Activated CD8-positive, alpha-beta memory T cell treated with anti-CD3 and anti-CD28 coated beads, Interleukin-2, amount 50 U/mL, for 24 hours (primary cell): ENCODE measurements around the gene FOCAD.
"Not testable (repeated sequence)": the region's sequence is repeated elsewhere in the genome, so short reads cannot be mapped to it uniquely, and the experiment has no call there.

ENCODE experiments used
- DNase-seq: peaks from one replicate; pipeline ENCODE4 v3.0.0-alpha.2; 2020; ENCODE audit errors: extremely low read depth

The FOCAD gene, protein sequence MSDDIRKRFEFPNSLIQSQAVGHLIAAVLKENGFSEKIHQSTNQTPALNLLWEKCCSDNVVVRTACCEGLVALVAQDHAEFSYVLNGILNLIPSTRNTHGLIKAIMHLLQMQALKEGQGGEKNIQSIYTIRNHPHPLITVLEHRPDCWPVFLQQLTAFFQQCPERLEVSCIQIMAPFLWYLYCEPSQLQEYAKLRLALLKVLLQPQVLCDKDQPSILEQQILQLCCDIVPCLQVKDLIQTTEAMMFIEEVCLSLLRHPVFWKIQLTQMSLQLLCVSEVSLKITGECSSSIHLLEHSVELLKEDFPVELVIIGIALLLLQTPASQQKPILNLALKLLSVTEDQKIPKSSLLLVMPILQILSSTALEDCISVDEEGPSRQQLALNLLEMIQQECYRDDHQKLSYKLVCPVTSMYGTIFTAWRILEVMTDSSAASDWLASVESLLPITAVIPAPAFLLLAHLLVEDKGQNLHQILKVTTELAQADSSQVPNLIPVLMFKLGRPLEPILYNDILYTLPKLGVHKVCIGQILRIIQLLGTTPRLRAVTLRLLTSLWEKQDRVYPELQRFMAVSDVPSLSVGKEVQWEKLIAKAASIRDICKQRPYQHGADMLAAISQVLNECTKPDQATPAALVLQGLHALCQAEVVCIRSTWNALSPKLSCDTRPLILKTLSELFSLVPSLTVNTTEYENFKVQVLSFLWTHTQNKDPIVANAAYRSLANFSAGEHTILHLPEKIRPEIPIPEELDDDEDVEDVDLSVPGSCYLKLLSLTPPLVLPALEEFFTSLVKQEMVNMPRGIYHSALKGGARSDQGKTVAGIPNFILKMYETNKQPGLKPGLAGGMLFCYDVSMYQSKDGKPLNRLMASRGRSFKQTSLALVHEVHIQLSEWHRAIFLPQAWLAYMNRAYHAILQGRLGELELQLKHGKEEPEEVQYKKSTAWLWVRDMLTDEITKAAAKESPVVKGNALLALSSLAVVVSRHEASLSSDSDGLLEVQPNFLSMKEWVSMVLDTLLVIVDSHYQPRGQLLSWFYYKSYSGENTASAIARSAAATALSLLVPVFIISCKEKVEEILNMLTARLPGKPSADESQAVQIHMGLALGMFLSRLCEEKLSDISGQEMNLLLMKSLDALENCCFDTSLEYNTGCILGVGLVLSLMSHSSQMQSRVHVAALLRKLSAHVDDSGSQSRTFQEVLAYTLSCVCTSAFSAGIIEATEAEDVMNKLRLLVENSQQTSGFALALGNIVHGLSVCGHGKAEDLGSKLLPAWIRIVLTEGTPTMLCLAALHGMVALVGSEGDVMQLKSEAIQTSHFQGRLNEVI (N-terminal part only)

DNA sequence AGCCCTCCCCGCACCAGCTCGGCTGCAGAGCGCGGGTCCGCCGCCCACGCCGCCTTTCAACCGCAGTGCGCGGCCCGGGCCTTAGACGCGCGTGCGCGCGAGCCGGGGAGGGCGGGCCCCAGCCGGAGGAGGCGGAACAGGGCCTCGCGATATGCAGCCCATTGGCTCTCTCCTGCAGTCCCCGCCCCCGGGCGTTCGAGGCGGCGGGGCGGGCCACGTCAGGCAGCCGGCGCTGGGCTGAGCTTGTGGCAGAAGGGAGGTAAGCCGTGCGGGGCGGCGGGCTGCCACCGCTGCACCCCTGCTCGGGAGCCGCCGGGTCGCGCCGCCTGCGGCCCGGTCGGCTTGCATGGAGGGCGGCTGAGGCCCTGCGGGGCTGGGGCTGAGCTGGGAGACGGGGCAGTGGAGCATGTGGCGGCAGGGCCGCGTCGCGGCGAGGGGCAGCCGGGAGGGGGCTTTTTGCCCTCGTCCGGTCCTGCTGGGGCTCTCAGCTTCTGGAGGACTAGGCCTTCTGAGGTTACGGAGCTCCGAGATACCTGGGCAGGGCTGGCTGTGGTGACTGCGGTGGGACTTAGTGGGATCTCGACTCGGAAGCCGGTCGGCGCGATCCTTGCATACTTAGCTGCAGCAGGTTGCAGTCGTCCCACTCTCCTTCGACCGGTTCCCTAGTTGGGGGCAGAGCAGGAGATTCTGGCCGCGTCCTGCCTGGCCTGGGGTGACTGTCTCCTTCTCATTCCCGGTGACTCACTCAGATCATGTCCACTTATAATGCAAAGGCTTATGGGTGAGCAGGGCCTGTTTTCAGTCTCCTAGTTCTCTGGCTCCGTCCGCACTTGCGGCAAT is at the start of gene FOCAD:
TSS of gene FOCAD (plus strand) at position 225 of the 840 bp plus-strand sequence. CDS start 31,095 bp downstream, outside the sequence.
- DNase-seq: peak; percentile 81

DNA sequence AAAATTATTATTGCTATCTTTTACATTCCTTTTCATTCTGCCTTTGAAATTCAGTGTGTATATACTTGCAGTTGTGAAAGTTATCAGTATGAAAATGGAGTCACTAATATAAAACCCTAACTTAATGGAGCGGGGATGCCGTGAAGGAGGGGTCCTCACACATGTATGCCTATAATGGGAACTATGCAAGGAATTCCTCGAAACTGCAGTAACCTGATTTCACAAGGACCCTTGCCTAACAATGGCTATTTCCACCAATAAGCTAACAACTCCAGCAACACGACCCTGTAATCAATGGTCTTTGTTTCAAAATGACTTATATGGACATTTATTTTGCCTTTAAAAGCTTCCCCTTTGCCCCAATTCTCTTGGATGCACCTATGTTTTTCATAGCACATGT is 49.2 kb upstream of the FOCAD start:
- no peak for DNase-seq

DNA sequence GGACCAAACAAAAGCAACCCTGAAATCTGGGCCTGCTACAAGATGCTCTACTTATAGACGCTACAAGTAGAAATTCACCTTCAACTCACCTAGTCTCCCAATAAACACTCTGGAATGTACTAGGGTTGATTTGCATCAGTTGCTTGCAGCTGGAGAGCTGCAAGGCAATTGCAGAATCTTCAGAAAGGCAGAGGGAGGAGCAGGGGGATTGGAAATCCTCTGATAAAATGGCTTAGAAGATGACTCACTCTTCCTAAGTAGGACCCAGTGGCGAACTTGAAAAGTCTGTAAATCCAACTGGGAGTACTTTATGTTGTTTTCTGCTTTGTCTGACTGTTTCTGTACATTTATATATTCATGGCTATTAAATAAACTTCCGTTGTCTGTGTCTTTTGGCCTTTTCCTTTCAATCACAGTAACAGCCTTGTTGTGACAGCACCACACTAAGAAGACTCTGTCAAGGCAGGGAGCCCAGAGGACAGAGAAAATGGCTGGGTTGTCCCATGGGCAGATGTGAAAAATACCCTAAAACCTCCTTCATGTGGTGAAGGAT is 47.1 kb upstream of the FOCAD start:
- DNase-seq: no peak

DNA sequence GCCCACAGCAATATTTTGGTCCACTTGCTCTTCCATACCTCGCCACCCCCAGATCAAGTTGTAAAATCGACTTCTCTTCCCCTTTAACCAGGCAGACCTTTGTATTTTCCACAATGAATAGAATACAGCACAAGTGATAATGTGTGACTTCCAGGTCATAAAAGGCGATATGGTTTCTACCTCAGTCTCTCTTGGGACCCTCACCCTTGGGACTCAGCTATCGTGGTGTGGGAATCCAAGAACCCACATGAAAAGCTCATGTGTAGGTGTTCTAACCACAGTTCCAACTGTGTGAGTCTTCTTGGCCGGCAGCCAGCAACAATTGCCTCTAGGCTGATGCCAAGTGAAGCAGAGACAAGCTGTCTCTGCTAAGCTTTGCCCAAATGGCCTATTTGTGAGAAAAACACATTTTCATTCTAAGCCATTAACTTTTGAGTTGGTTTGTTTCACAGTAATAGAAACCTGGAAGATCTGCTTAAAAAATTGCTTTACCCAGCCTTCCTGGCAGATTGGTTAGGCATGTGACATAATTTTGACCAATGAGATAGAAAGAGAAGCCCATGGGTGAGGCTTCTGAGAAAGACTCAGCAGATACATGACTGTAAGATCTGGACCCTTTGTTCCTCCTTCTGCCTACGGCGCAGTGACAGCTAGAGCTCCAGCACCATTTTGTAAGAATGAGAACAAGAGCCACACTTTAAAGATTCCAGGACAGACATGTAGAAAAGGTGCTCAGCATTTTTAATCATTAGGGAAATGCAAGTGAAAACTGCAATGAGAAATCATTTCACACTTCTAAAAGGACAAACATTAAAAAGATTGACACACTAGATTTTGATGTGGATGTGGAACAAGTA is 43.5 kb upstream of the FOCAD start:
- no peak for DNase-seq

DNA sequence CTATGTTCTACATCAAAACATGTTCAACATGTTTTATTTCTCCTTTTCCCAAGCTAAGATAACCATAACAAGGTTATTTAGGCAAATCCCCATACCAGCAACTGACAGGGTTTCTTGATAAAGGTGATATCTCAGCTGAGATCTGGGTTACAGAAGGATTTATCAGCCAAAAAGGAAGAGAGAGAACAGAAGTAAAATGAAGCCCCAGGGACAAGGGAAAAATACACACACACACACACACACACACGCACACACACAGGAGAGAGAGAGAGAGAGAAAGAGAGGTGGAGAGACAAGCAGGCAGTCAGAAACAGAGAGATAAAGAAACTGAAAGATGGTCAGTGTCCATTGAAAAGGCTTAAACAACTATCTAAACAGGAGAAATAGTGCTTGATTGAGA is 42.0 kb upstream of the FOCAD start:
- no peak for DNase-seq

DNA sequence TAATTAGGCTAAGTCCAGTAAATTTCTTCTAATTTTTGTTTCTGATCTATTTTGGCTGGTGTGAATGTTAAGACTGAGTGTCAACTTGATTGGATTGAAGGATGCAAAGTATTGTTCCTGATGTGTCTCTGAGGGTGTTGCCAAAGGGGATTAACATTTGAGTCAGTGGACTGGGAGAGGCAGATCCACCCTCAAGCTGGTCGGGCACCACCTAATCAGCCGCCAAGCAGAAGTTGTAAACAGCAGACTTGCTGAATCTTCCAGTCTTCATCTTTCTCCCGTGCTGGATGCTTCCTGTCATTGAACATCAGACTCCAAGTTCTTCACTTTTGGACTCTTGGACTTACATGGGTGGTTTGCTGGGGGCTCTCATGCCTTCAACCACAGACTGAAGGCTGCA is 40.4 kb upstream of the FOCAD start:
- DNase-seq: no peak

DNA sequence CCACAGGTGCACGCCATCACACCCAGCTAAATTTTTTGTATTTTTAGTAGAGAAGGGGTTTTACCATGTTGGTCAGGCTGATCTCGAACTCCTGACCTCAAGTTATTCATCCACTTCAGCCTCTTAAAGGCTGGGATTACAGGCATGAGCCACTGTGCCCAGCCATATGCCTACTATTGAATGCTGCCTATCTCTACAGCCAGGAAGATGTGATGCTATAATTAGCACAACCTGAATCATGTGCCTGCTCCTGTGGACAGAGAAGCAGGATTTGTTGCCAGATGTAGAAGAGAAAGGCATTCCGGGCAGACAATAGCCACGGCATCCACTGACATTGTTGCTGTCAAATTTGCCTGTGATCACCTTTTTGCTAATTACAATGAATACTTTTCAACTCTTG is 37.4 kb upstream of the FOCAD start:
- no peak for DNase-seq

DNA sequence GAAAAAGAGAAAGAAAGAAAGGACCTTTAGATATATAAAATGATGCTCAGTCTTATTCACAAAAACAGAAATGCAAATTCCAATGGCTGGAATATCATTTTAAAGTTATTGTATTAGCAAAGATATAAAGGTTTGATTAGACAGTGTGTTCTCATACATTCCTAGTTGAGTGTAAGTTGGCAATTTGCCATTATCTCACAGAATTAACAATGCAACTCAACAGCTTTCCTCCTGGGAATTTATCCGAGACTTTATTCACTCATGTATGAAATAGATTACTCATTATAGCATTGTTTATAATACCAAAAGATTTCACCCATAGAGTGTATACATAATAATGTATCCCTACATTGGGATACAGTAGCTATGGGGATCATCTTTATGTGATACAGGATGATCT is 34.7 kb upstream of the FOCAD start:
- no peak for DNase-seq

DNA sequence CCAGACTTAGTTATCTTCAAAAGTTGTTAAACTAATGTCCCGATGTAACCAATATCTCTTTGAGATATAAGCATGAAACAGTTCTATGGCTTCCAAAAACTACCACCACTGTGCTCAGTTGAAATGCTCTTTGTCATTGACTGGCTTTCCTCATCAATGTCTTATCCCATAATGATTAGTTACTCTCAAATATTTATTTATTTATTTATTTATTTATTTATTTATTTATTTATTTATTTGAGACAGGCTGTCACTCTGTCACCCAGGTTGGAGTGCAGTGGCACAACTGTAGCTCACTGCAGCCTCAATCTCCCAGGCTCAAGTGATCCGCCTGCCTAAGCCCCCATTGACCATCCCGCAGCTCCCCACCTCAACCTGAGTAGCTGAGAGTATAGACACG is 33.7 kb upstream of the FOCAD start:
- no peak for DNase-seq

DNA sequence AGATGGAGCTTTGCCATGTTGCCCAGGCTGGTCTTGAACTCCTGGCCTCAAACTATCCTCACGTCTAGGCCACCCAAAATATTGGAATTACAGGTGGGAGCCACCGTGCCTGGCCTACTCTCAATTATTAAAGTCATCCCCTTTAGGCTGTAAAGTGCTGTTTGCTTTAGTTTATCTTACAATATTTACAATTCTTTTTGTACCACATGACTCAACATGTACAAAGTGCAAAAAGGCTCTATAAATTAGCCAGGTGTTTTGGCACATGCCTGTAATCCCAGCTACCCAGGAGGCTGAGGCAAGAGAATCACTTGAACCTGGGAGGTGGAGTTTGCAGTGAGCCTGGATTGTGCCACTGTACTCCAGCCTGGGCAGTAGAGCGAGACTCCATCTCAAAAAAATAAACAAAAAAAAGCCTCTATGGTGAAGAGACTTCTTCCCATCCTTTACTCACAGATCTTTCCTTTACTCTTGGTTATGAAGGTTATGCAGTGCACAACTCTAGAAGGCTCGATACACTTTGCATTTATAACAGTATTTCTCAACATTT is 33.2 kb upstream of the FOCAD start:
- no peak for DNase-seq

DNA sequence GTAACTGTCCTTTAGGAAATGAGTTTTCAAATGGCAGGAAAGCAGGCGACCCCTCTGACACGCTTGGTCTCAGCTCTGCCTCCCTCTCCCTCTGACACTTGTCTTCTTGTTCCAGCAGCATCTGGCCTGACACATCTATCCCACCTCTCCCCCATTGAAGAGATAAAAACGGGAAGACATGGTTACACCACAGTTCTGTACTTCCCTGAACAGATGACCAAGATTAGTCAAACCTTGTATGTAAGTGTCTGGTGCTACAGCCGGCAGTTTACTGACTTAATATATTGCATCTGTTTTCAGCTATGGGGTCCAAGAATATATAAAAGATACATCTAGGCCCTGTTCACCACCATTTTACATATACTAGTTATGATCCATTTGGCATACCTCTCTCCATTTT is 32.1 kb upstream of the FOCAD start:
- no peak for DNase-seq

DNA sequence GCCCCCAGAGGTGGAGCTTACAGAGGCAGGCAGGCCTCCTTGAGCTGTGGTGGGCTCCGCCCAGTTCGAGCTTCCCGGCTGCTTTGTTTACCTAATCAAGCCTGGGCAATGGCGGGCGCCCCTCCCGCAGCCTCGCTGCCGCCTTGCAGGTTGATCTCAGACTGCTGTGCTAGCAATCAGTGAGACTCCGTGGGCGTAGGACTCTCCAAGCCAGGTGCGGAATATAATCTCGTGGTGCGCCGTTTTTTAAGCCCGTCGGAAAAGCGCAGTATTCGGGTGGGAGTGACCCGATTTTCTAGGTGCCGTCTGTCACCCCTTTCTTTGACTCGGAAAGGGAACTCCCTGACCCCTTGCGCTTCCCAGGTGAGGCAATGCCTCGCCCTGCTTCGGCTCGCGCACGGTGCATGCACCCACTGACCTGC is 25.8 kb upstream of the FOCAD start:
- DNase-seq: not testable (repeated sequence)

DNA sequence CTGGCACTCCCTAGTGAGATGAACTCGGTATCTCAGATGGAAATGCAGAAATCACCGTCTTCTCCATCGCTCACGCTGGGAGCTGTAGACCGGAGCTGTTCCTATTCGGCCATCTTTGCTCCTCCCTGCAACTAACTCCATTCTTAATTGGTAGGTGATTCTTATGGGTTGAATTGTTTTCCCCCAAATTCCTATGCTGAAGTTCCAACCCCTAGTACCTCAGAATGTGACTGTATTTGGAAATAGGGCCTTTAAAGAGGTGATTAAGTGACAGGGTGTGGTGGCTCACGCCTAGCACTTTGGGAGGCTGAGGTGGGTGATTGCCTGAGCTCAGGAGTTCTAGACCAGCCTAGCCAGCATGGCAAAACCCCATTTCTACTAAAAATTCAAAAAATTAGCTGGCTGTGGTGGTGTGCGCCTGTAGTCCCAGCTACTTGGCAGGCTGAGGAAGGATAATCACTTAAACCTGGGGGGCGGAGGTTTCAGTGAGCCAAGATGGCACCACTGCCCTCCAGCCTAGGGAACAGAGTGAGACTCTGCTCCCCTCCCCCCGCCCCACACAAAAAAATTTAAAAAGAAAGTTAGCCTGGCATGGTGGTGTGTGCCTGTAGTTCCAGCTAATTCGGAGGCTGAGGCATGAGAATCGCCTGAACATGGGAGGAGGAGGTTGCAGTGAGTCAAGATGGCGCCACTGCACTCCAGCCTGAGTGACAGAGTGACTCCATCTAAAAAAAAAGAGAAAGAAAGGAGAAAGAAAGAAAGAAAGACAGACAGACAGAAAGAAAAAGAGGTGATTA is 25.2 kb upstream of the FOCAD start:
- no peak for DNase-seq

DNA sequence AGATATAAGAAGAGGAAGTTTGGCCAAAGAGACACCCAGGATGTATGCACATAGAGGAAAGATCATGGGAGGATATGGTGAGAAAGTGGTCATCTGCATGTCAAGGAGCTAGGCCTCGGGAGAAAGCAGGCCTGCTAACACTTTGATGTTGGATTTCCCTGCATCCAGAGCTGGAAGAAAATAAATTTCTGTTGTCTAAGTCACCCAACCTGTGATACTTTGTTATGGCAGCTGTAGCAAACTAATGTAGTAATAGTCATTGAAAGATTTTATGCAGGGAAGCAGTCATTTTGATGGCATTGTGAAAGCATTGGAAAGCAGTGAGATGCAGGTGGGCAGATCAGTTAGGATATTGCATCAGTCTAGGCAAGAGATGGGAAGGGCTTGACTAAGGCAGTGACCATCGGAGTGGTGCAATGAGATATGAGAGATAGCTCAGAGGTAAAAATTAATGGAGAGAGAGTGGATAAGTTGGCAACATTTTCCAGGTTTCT is 24.5 kb upstream of the FOCAD start:
- DNase-seq: no peak

DNA sequence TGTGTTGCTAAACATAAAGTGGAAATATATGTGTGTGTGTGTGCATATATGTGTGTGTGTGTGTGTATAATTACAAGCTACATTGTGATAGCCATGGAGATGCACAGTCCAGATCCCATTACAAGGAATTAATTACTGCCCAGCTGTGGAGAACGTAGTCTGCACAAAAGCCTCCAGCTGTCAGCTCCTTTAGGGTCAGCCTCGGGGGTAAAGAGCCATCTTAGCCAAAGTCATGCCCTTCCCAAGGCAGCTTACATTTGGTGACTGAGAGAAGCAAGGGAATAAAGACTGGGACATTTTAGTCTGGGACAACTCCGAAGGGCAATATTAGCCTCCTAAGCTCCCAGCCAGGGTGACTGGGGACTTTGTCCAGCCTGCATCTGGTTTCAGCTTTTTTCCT is 21.9 kb upstream of the FOCAD start:
- DNase-seq: no peak

DNA sequence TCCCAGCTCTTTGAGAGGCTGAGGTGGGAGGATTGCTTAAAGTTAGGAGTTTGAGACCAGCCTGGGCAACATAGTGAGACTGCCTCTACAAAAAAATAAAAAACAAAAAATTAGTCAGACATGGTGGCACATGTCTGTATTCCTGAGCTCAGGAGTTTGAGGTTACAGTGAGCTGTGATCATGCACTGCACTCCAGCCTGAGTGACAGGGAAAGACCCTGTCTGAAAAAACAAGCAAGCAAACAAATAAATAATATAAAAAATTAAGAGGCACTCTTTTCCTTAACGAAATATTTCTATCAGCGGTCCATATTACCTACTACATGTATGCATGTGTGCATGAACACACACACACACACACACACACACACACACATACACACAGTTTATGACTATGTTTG is 20.9 kb upstream of the FOCAD start:
- no peak for DNase-seq

DNA sequence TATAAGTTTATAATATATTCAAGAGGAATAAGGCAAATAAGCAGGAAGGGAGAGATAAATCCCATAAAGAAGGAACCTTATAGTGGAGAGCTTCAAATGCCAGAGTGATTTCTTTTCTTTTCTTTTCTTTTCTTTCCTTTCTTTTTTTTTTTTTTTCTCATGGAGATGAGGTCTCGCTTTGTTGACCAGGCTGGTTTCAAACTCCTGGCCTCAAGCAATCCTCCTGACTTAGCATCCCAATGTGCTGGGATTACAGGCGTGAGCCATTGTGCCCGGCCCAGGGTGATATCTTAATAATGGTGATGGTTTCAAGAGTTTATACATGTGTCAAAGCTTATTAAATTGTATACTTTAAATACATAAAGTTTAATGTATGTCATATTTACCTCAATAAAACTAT is 19.6 kb upstream of the FOCAD start:
- no peak for DNase-seq

DNA sequence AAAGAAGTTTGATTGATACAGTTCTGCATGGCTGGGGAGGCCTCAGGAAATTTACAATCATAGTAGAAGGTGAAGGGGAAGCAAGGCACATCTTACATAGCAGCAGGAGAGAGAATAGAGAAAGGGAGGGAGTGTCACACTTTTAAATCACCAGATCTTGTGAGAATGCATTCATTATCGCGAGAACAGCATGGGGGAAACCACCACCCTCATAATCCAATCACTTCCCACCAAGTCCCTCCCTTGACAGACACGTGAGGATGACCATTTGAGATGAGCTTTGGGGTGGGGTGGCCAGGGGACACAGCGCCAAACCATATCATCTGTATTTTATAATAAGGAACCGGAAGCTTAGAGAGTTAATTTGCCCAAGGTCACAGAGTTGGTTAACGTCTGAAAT is 13.7 kb upstream of the FOCAD start:
- no peak for DNase-seq

DNA sequence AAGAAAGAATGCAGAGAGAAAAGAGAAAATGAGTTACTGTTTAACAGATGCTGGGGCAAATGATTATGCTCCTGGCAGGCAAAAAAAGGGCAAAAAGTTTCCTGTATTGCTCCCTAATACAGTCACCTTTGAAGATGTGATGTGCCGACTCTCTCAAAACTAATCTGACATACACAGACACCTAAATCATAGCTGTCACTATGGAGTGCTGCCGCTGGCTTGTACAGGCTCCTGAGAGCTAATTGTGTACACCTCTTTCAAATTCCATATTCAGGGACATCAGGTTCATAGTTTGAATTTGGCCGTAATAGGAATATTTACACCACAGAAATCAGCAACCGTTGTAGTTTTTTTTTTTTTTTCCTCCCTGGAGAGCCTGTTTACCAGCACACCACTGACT is 12.4 kb upstream of the FOCAD start:
- no peak for DNase-seq
